Measurements from ENCODE around the gene MRPS18B.

- TF ChIP-seq CTCF (IDR thresholded peaks at IDR 0.05) (no peak), POLR2AphosphoS5 (IDR thresholded peaks at IDR 0.05; ENCODE audit: low read depth, low read length) (no peak), SIN3A (IDR thresholded peaks at IDR 0.05; ENCODE audit: borderline replicate concordance, insufficient read depth, low read depth, low read length) (no peak)
- TF ChIP-seq, protein P1, sequence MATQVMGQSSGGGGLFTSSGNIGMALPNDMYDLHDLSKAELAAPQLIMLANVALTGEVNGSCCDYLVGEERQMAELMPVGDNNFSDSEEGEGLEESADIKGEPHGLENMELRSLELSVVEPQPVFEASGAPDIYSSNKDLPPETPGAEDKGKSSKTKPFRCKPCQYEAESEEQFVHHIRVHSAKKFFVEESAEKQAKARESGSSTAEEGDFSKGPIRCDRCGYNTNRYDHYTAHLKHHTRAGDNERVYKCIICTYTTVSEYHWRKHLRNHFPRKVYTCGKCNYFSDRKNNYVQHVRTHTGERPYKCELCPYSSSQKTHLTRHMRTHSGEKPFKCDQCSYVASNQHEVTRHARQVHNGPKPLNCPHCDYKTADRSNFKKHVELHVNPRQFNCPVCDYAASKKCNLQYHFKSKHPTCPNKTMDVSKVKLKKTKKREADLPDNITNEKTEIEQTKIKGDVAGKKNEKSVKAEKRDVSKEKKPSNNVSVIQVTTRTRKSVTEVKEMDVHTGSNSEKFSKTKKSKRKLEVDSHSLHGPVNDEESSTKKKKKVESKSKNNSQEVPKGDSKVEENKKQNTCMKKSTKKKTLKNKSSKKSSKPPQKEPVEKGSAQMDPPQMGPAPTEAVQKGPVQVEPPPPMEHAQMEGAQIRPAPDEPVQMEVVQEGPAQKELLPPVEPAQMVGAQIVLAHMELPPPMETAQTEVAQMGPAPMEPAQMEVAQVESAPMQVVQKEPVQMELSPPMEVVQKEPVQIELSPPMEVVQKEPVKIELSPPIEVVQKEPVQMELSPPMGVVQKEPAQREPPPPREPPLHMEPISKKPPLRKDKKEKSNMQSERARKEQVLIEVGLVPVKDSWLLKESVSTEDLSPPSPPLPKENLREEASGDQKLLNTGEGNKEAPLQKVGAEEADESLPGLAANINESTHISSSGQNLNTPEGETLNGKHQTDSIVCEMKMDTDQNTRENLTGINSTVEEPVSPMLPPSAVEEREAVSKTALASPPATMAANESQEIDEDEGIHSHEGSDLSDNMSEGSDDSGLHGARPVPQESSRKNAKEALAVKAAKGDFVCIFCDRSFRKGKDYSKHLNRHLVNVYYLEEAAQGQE (IDR thresholded peaks at IDR 0.05; ENCODE audit: insufficient read depth in 1 of 2, low read depth in 2 of 2, low read length in 1 of 2): no peak
These were observed 22.8 kb downstream of the MRPS18B start for GRCh38 chr6:30640481-30640880.
